Memory B cell (primary cell): ENCODE results near the gene KIF17.
A peak's percentile ranks its signal among the peaks of the same experiment; 100 is the strongest.

ENCODE experiments used
- ATAC-seq: fragments of 150-1000 bp; cut with Tn5 transposase; 2 replicates; pipeline ENCODE4 v1.10.0; 2021; ENCODE audit warnings: low read depth, mild to moderate bottlenecking, moderate library complexity
- DNase-seq, 2 donors: peaks; one replicate each; pipeline ENCODE4 v3.0.0; 2022; ENCODE audit warnings: low spot score in 2 of 2
- H3K27ac Mint-ChIP-seq: one replicate; pipeline ENCODE4 v1.8.0; 2022; ENCODE audit warnings: mild to moderate bottlenecking, moderate library complexity, mixed read lengths
- H3K27me3 Mint-ChIP-seq: one replicate; pipeline ENCODE4 v1.8.0; 2022; ENCODE audit warnings: mixed read lengths
- H3K36me3 Mint-ChIP-seq: one replicate; pipeline ENCODE4 v1.8.0; 2022; ENCODE audit warnings: mild to moderate bottlenecking, mixed read lengths
- H3K4me1 Mint-ChIP-seq: one replicate; pipeline ENCODE4 v1.8.0; 2022; ENCODE audit warnings: mixed read lengths
- H3K4me3 Mint-ChIP-seq: one replicate; pipeline ENCODE4 v1.8.0; 2022; ENCODE audit warnings: mild to moderate bottlenecking, moderate library complexity, mixed read lengths
- H3K9me3 Mint-ChIP-seq: one replicate; pipeline ENCODE4 v1.8.0; 2022; ENCODE audit warnings: mixed read lengths

The KIF17 gene

GRCh38 chr1:20731057-20731991 lies 13.5 kb upstream of the KIF17 start:
- Mint-ChIP-seq H3K4me1 (peaks cover 22% of the 10 kb centered on the region), H3K4me3 (peak overlapping the region; percentile 89), H3K36me3 (no peaks in the 10 kb centered on the region), H3K27me3 (peaks cover 11% of the 10 kb centered on the region), H3K9me3 (no peaks in the 10 kb centered on the region), H3K27ac (no peak overlapping the region)
- DNase-seq = peak in 1 of 2 donors; percentile 19
- ATAC-seq = peak; percentile 23

DNA sequence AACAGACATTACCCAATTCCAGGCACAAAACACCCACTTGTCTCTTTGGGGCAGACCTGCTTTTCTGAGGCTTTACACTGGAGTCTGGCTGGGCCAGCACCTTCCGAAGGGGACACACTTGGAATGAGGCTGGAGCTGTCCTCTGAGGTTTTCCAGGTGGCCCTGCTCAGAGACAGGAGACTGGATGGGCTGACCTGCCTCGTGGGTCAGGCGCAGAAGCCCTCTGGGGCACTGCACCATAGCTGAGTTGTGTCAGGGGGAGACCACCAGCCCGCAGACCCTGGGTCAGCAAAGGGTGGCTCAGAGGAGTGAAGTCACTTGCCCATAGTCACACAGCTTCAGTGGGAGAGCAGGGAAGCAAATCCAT lies 12.9 kb upstream of the KIF17 start:
- peak overlapping the region; percentile 89 for H3K4me3 Mint-ChIP-seq
- peaks cover 12% of the 10 kb centered on the region for H3K27me3 Mint-ChIP-seq
- no peaks in the 10 kb centered on the region for H3K9me3 Mint-ChIP-seq
- peaks cover 22% of the 10 kb centered on the region for H3K4me1 Mint-ChIP-seq
- no peak for ATAC-seq
- H3K36me3 Mint-ChIP-seq = no peaks in the 10 kb centered on the region
- H3K27ac Mint-ChIP-seq = no peak overlapping the region
- no peak for DNase-seq

- no peak overlapping the region for H3K27ac Mint-ChIP-seq
- peak overlapping the region; percentile 89 for H3K4me3 Mint-ChIP-seq
- H3K9me3 Mint-ChIP-seq = no peaks in the 10 kb centered on the region
- ATAC-seq (no peak), DNase-seq (no peak)
- H3K4me1 Mint-ChIP-seq = peaks cover 22% of the 10 kb centered on the region
- H3K36me3 Mint-ChIP-seq = no peaks in the 10 kb centered on the region
- H3K27me3 Mint-ChIP-seq = peaks cover 12% of the 10 kb centered on the region
These were observed 12.3 kb upstream of the KIF17 start for GRCh38 chr1:20729990-20730689.

DNA sequence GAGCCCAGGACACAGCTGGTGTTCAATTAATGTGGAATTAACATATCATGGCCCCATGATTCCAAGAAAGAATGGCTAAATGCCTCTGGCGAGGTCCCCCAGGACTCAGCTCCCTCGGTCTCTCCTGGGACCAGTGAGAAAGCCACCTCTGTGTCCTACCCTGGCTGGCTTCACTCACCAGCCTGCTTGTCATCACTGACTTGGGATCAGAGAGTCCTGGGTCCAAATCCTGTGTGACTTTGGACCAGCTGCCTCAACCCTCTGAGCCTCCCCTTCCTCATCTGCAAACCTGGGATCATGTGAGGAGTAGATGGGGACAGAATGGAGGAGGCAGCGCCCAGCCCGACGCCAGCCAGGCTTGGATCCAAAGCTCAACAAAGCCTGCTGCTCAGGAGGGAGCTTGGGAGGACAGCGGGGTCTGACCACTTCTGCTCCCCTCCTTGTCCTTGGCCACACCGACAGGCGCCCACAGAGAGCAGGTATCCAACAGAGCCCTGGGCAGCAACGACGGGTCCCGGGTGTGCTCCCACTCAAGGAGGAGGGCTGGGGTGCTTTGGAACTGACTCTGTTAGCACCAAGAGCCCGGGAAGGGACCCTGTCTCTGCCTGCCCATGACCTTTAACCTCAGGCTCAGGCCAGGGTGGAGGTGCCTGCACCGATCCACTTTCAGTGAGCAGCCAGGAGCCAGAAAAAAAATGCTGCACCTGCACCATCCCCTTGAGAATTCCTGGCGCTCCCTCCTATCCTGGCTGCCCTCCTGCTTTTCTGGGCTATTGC lies 11.5 kb upstream of the KIF17 start:
- peaks cover 22% of the 10 kb centered on the region for H3K4me1 Mint-ChIP-seq
- no peak overlapping the region for H3K4me3 Mint-ChIP-seq
- DNase-seq (no peak), ATAC-seq (no peak)
- no peaks in the 10 kb centered on the region for H3K36me3 Mint-ChIP-seq
- no peaks in the 10 kb centered on the region for H3K9me3 Mint-ChIP-seq
- peaks cover 12% of the 10 kb centered on the region for H3K27me3 Mint-ChIP-seq
- H3K27ac Mint-ChIP-seq = no peak overlapping the region

GRCh38 chr1:20728371-20729154 lies 10.8 kb upstream of the KIF17 start:
- no peak overlapping the region for H3K4me3 Mint-ChIP-seq
- ATAC-seq (no peak), DNase-seq (no peak)
- no peaks in the 10 kb centered on the region for H3K9me3 Mint-ChIP-seq
- peaks cover 22% of the 10 kb centered on the region for H3K4me1 Mint-ChIP-seq
- no peak overlapping the region for H3K27ac Mint-ChIP-seq
- no peaks in the 10 kb centered on the region for H3K36me3 Mint-ChIP-seq
- H3K27me3 Mint-ChIP-seq = peaks cover 12% of the 10 kb centered on the region

- Mint-ChIP-seq H3K27me3 (peaks cover 12% of the 10 kb centered on the region), H3K4me1 (peaks cover 15% of the 10 kb centered on the region), H3K27ac (no peak overlapping the region), H3K9me3 (no peaks in the 10 kb centered on the region), H3K36me3 (no peaks in the 10 kb centered on the region), H3K4me3 (no peak overlapping the region)
- DNase-seq = no peak
- ATAC-seq = no peak
These were observed 10.0 kb upstream of the KIF17 start for GRCh38 chr1:20727746-20728316.

GRCh38 chr1:20726932-20727745 lies 9.3 kb upstream of the KIF17 start:
- no peak for ATAC-seq
- no peak overlapping the region for H3K4me3 Mint-ChIP-seq
- no peak overlapping the region for H3K27ac Mint-ChIP-seq
- H3K27me3 Mint-ChIP-seq = peaks cover 10% of the 10 kb centered on the region
- no peaks in the 10 kb centered on the region for H3K36me3 Mint-ChIP-seq
- no peaks in the 10 kb centered on the region for H3K9me3 Mint-ChIP-seq
- no peak for DNase-seq
- H3K4me1 Mint-ChIP-seq = peaks cover 10% of the 10 kb centered on the region

DNA sequence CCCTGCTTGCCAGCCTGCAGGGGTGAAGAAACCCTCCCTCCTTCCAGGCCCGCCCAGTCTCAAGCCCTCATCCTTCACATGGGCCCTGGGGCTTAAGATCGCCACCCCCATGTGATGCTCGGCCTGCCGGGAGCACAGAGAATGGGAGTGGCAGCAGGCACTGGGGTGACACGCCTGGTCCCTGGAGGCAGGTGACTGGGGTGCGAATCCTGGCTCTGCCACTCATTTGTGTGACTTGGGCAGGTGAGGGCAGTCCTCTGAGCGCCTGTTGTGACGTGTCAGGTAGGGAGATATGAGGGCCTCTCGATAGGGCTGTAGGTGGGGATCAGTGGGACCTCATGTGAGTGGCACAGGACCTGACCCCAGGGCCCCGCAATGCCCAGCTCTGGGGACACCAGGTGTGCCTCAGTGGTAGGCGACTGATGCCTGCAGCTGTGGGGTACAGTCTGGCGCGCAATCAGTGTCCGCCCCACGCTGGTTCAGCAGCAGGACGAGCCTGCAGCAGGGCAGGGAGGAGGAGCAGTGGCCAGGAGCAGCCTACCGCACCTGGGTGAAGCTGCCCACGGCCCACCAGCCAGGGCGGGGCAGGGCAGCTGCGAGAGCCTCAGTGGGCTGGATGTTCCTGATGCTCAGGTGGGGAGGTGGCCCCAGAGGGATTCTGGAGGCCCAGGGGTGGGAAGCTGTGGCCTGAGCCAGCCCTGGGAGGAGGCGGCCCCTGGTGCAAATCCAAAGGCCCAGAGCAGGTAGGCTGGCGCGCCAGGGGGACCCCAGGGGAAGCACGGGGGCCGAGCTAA lies 8.5 kb upstream of the KIF17 start:
- no peak overlapping the region for H3K4me3 Mint-ChIP-seq
- no peaks in the 10 kb centered on the region for H3K9me3 Mint-ChIP-seq
- peaks cover 9% of the 10 kb centered on the region for H3K4me1 Mint-ChIP-seq
- no peaks in the 10 kb centered on the region for H3K36me3 Mint-ChIP-seq
- H3K27me3 Mint-ChIP-seq = peaks cover 8% of the 10 kb centered on the region
- no peak for DNase-seq
- ATAC-seq = no peak
- no peak overlapping the region for H3K27ac Mint-ChIP-seq

DNA sequence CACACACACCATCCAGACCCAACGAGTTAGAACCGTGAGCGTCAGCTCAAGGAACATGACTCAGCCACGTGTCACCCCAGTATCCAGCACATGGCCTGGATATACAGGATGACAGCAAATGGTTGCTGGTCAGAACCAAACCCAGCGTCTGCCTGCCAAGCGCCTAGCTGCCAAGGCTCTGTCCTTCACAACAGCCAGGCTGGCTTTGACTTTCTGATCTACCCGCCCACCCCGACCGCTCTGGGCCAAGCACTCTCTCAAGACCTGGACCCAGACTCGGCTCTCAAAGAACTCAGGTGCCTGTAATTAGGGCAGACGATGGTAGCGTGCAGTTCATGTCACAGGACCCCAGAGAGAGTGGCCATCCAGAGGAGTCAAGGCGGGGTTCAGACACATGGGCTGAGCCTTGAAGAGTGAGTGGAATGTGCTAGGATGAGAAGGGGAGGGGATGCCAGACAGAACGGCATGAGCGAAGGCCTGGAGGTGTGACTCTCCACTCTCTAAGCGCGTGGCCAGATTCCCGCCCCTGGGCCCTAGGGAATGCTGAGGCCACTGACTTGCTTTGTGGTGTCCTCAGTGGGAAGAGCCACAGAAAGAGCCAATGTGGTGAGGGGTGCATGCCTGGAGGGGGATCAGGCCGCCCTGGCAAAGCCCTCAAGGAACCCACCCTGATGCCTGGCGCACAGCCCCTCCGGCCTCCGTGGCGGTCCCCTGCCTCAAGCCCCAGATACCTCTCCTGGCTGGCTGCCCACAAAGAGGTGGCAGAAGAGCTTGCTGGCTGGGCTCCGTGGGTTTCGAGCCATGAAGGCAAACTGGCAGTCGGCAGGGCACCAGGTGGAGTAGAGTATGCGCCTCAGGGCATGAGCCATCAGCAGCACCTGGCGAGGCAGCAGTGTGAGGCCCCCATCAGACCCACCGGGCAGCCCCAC lies 7.6 kb upstream of the KIF17 start:
- H3K27me3 Mint-ChIP-seq = peaks cover 8% of the 10 kb centered on the region
- no peaks in the 10 kb centered on the region for H3K9me3 Mint-ChIP-seq
- no peaks in the 10 kb centered on the region for H3K36me3 Mint-ChIP-seq
- H3K4me1 Mint-ChIP-seq = peaks cover 8% of the 10 kb centered on the region
- DNase-seq (no peak), ATAC-seq (no peak)
- no peak overlapping the region for H3K27ac Mint-ChIP-seq
- no peak overlapping the region for H3K4me3 Mint-ChIP-seq

DNA sequence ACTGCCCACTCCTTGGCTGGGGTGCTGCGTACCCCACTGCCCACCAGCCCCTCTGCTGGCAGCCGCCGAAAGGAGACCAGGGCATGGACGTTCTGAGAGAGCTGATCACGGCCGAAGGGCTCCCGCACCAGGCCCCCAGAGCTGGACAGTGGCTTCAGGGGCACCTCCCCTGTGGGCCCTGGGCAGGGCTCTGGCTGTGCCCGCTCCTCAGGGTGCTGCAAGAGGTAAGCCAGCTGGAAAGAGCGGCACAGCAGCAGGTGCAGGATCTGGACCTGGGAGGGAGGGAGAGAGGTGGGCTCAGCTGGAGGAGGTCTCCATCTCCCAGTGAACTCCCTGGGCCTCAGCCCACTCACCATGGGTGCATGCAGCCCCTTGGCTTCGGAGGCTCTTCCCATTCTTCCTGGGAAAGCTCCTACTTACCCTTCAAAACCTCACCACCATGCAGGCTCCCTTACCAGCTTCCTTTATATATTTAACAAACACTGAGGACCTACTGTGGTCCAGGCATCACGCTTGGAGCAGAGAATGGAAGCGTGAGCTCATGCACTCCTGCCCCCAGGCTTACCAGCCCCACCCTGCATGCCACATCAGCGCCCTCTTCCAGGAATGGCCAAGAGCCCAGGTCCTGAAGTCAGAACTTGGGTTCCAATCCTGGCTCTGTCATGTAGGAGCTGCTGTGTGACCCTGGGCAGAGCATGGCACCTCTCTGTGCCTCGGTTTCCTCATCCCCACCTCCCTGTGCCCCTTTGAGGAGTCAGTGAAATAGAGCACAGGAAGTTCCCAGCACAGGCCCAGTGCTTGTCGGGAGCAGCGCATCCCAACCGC lies 6.8 kb upstream of the KIF17 start:
- Mint-ChIP-seq H3K4me3 (no peak overlapping the region), H3K36me3 (no peaks in the 10 kb centered on the region), H3K27me3 (peaks cover 4% of the 10 kb centered on the region), H3K9me3 (no peaks in the 10 kb centered on the region), H3K4me1 (peaks cover 4% of the 10 kb centered on the region), H3K27ac (no peak overlapping the region)
- DNase-seq (no peak), ATAC-seq (no peak)
